ENCODE data around the gene MRPL21.

DNA sequence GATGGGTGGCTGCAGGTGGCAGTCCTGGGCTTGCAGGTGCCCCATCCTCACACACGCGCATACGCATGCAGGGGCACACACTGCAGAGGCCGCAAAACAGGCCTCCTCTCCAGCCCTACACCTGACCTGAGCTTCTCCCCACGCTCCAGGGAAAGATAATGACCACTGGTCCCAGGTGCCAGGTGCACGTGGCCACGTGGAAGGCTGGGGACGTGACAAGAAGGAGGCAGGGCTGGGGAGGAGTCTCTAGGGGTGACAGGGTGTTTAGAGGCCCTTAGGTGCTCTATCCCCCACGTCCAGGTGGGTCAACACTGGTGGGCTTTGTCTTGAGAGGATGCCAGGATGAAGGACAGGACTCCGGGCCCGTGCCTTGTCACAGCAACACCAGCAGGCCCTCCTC lies 38.4 kb downstream of the MRPL21 start:
- TF ChIP-seq, protein P1, sequence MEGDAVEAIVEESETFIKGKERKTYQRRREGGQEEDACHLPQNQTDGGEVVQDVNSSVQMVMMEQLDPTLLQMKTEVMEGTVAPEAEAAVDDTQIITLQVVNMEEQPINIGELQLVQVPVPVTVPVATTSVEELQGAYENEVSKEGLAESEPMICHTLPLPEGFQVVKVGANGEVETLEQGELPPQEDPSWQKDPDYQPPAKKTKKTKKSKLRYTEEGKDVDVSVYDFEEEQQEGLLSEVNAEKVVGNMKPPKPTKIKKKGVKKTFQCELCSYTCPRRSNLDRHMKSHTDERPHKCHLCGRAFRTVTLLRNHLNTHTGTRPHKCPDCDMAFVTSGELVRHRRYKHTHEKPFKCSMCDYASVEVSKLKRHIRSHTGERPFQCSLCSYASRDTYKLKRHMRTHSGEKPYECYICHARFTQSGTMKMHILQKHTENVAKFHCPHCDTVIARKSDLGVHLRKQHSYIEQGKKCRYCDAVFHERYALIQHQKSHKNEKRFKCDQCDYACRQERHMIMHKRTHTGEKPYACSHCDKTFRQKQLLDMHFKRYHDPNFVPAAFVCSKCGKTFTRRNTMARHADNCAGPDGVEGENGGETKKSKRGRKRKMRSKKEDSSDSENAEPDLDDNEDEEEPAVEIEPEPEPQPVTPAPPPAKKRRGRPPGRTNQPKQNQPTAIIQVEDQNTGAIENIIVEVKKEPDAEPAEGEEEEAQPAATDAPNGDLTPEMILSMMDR (IDR thresholded peaks at IDR 0.05) = no peak
- TF ChIP-seq POLR2AphosphoS5 (IDR thresholded peaks at IDR 0.05; ENCODE audit: insufficient read depth in 1 of 2, low read depth in 1 of 2) = no peak

Measured in vagina (tissue), 2 donors.